Body of pancreas (tissue), 4 donors: Measurements from ENCODE around the gene MAD1L1.

Source experiments
- POLR2A ChIP-seq, 3 donors: fragments of 450-650 bp; IDR thresholded peaks; one replicate each; pipeline ENCODE4 v1.6.1; 2016; ENCODE audit warnings: antibody characterized with exemption in 3 of 3, mild to moderate bottlenecking in 2 of 3
- TF ChIP-seq, protein P1 (sequence below), 7 experiments: fragments of 450-650 bp in 4 of 7; fragments of 200-600 bp in 3 of 7; sonication (generic) in 3 of 7; IDR thresholded peaks; one replicate each; pipeline ENCODE4 v1.5.1; 2016 to 2019; ENCODE audit warnings: antibody characterized with exemption in 7 of 7

- TF ChIP-seq, protein P1, sequence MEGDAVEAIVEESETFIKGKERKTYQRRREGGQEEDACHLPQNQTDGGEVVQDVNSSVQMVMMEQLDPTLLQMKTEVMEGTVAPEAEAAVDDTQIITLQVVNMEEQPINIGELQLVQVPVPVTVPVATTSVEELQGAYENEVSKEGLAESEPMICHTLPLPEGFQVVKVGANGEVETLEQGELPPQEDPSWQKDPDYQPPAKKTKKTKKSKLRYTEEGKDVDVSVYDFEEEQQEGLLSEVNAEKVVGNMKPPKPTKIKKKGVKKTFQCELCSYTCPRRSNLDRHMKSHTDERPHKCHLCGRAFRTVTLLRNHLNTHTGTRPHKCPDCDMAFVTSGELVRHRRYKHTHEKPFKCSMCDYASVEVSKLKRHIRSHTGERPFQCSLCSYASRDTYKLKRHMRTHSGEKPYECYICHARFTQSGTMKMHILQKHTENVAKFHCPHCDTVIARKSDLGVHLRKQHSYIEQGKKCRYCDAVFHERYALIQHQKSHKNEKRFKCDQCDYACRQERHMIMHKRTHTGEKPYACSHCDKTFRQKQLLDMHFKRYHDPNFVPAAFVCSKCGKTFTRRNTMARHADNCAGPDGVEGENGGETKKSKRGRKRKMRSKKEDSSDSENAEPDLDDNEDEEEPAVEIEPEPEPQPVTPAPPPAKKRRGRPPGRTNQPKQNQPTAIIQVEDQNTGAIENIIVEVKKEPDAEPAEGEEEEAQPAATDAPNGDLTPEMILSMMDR (IDR thresholded peaks at IDR 0.05): no peak
- no peak for TF ChIP-seq POLR2A (IDR thresholded peaks at IDR 0.05)
Observed at GRCh38 chr7:2068693-2069471, 163.9 kb downstream of the MAD1L1 start.
